SK-N-MC (cell line): ENCODE data around the gene DPF3.

Experiments used
- DNase-seq: peaks from one replicate; pipeline ENCODE4 v3.0.0-alpha.2; 2011; ENCODE audit warnings: low read depth, low spot score
- H3K27ac ChIP-seq: fragments of 200-600 bp; sonication (generic); 2 replicates; pipeline ENCODE4 v1.5.1; 2016; ENCODE audit warnings: mixed run types
- H3K36me3 ChIP-seq: fragments of 200-600 bp; sonication (generic); 2 replicates; pipeline ENCODE4 v1.6.1; 2017; ENCODE audit warnings: antibody characterized with exemption, low read length, mixed read lengths; ENCODE audit not compliant: insufficient read depth
- H3K4me3 ChIP-seq: fragments of 200-600 bp; sonication (generic); 2 replicates; pipeline ENCODE4 v1.5.1; 2016
- H3K9ac ChIP-seq: fragments of 200-600 bp; sonication (generic); 2 replicates; pipeline ENCODE4 v1.8.0; 2017; ENCODE audit warnings: mixed run types, mixed read lengths; ENCODE audit not compliant: insufficient read length
- H3K9me3 ChIP-seq: fragments of 200-600 bp; sonication (generic); 2 replicates; pipeline ENCODE4 v1.6.1; 2017; ENCODE audit warnings: low read depth, mild to moderate bottlenecking, antibody characterized with exemption, low read length, moderate library complexity, mixed read lengths
- EZH2 ChIP-seq: fragments of 200-600 bp; sonication (generic); IDR thresholded peaks from one replicate; pipeline ENCODE4 v1.6.1; 2017; ENCODE audit warnings: antibody characterized with exemption
- FOXP2 ChIP-seq: optimal IDR thresholded peaks from 2 replicates; pipeline ENCODE3; 2011; ENCODE audit warnings: mild to moderate bottlenecking, moderate library complexity; ENCODE audit not compliant: insufficient read depth; ENCODE audit errors: extremely low read length, control extremely low read depth
- POLR2AphosphoS5 ChIP-seq: IDR thresholded peaks from 2 replicates; pipeline ENCODE4 v1.6.1; 2012; ENCODE audit warnings: mild to moderate bottlenecking, low read depth, low read length, borderline replicate concordance

The DPF3 gene

GRCh38 chr14:72643317-72643801, 250.5 kb downstream of the DPF3 start:
- Histone ChIP-seq H3K27ac (no peak overlapping the region), H3K36me3 (no peaks in the 10 kb centered on the region), H3K9me3 (no peaks in the 10 kb centered on the region), H3K9ac (no peak overlapping the region), H3K4me3 (no peak overlapping the region)
- DNase-seq: no peak
- TF ChIP-seq POLR2AphosphoS5: no peak
- no peak for TF ChIP-seq EZH2
- no peak for TF ChIP-seq FOXP2

GRCh38 chr14:72640911-72641485, 252.9 kb downstream of the DPF3 start:
- no peaks in the 10 kb centered on the region for H3K9me3 ChIP-seq
- no peak for DNase-seq
- no peak overlapping the region for H3K27ac ChIP-seq
- no peak overlapping the region for H3K4me3 ChIP-seq
- no peaks in the 10 kb centered on the region for H3K36me3 ChIP-seq
- H3K9ac ChIP-seq: no peak overlapping the region
- TF ChIP-seq EZH2 (no peak), FOXP2 (no peak), POLR2AphosphoS5 (no peak)

- Histone ChIP-seq H3K36me3 (no peaks in the 10 kb centered on the region), H3K4me3 (no peak overlapping the region), H3K9me3 (no peaks in the 10 kb centered on the region), H3K9ac (no peak overlapping the region), H3K27ac (no peak overlapping the region)
- TF ChIP-seq EZH2 (no peak), FOXP2 (no peak)
- no peak for DNase-seq
Measured at GRCh38 chr14:72638021-72638420, 255.9 kb downstream of the DPF3 start.

GRCh38 chr14:72636871-72637270, 257.0 kb downstream of the DPF3 start:
- H3K9me3 ChIP-seq: no peaks in the 10 kb centered on the region
- H3K27ac ChIP-seq: no peak overlapping the region
- no peaks in the 10 kb centered on the region for H3K36me3 ChIP-seq
- no peak overlapping the region for H3K9ac ChIP-seq
- DNase-seq: no peak
- TF ChIP-seq FOXP2 (no peak), POLR2AphosphoS5 (no peak), EZH2 (no peak)
- H3K4me3 ChIP-seq: no peak overlapping the region

GRCh38 chr14:72636094-72636493, 257.8 kb downstream of the DPF3 start:
- no peak overlapping the region for H3K9ac ChIP-seq
- H3K4me3 ChIP-seq: no peak overlapping the region
- H3K27ac ChIP-seq: no peak overlapping the region
- TF ChIP-seq FOXP2 (no peak), POLR2AphosphoS5 (no peak), EZH2 (no peak)
- no peaks in the 10 kb centered on the region for H3K9me3 ChIP-seq
- H3K36me3 ChIP-seq: no peaks in the 10 kb centered on the region
- no peak for DNase-seq

GRCh38 chr14:72634691-72635616, 258.9 kb downstream of the DPF3 start:
- H3K9ac ChIP-seq: no peak overlapping the region
- H3K4me3 ChIP-seq: no peak overlapping the region
- no peaks in the 10 kb centered on the region for H3K36me3 ChIP-seq
- no peak for DNase-seq
- no peak overlapping the region for H3K27ac ChIP-seq
- H3K9me3 ChIP-seq: no peaks in the 10 kb centered on the region
- TF ChIP-seq FOXP2 (no peak), POLR2AphosphoS5 (no peak), EZH2 (no peak)

GRCh38 chr14:72633551-72633950, 260.4 kb downstream of the DPF3 start:
- TF ChIP-seq POLR2AphosphoS5 (no peak), EZH2 (no peak), FOXP2 (no peak)

GRCh38 chr14:72632727-72633126, 261.2 kb downstream of the DPF3 start:
- Histone ChIP-seq H3K9ac (no peak overlapping the region), H3K27ac (no peak overlapping the region), H3K4me3 (no peak overlapping the region), H3K9me3 (no peaks in the 10 kb centered on the region), H3K36me3 (no peaks in the 10 kb centered on the region)
- TF ChIP-seq EZH2 (no peak), POLR2AphosphoS5 (no peak), FOXP2 (no peak)
- DNase-seq: no peak

More at GRCh38 chr14:72633551-72633950, 260.4 kb downstream of the DPF3 start:
- no peak overlapping the region for H3K27ac ChIP-seq
- H3K9ac ChIP-seq: no peak overlapping the region
- H3K9me3 ChIP-seq: no peaks in the 10 kb centered on the region
- DNase-seq: no peak
- H3K4me3 ChIP-seq: no peak overlapping the region
- H3K36me3 ChIP-seq: no peaks in the 10 kb centered on the region
